K562 (cell line): Measurements from ENCODE around the gene ADK. TPM values are rescaled to one million over a fixed set of nuclear protein-coding genes. Genes with fewer than 3 reads are reported as not detected.

Source experiments
- ATAC-seq: fragments of 200-7000 bp; cut with Tn5 transposase; 3 replicates; pipeline ENCODE4 v1.9.1; 2020; ENCODE audit warnings: moderate library complexity
- BruUV-seq: library from RNA; stranded (reverse); fragments of 400-500 nt; replicated peaks from 2 replicates; lab custom pipeline; 2021; lab: Mats Ljungman, UMichigan
- CTCF ChIA-PET: fragments of 300-600 bp; formaldehyde crosslinking; extraction: SDS; loops from one replicate; lab custom pipeline; 2021; ENCODE audit warnings: low intra/inter-chr PET ratio; lab: Yijun Ruan, JAX
- POLR2A ChIA-PET: fragments of 300-600, 350-650 bp; sonication (Branson Sonifier 250); formaldehyde crosslinking; extraction: SDS; loops from one replicate; lab custom pipeline; 2021; ENCODE audit warnings: antibody characterized with exemption, inconsistent platforms; lab: Yijun Ruan, JAX
- DNase-seq, 4 experiments: peaks; one replicate each; pipeline versions ENCODE4 v3.0.0 to v3.0.0-alpha.2; 2011 to 2018; ENCODE audit warnings: low spot score in 3 of 4, mixed read lengths in 3 of 4; ENCODE audit errors: extremely low read depth in 1 of 4
- FAIRE-seq: peaks from 2 replicates; lab custom pipeline; 2011; peaks lifted over from hg19 to GRCh38; lab: Jason Lieb, UNC
- H2AFZ ChIP-seq: 2 replicates; pipeline ENCODE4 v1.6.0; 2011; ENCODE audit warnings: low read depth, low read length, control low read depth, inconsistent platforms
- H3K27ac ChIP-seq: fragments of 200-600 bp; 3 replicates; pipeline ENCODE4 v1.8.0; 2011; ENCODE audit warnings: low read depth, mild to moderate bottlenecking, control low read depth, inconsistent platforms, low read length, moderate library complexity, mixed read lengths; ENCODE audit errors: extremely low read depth
- H3K27me3 ChIP-seq, 2 experiments: fragments of 300-600 bp in 1 of 2; 2 replicates in 1 of 2; 3 replicates in 1 of 2; pipeline versions ENCODE4 v1.6.0 to v1.8.0; 2011; ENCODE audit warnings: inconsistent platforms in 2 of 2, low read length in 2 of 2, mild to moderate bottlenecking in 1 of 2, mixed read lengths in 1 of 2, moderate library complexity in 1 of 2; ENCODE audit not compliant: control insufficient read depth in 2 of 2, insufficient read depth in 2 of 2
- H3K36me3 ChIP-seq: fragments of 300-600 bp; 3 replicates; pipeline ENCODE4 v1.8.0; 2011; ENCODE audit warnings: mild to moderate bottlenecking, low read length, inconsistent platforms; ENCODE audit not compliant: control insufficient read depth, insufficient read depth
- H3K4me1 ChIP-seq, 2 experiments: fragments of 200-600 bp in 1 of 2; replicated peaks in 1 of 2; 2 replicates in 1 of 2; 3 replicates in 1 of 2; pipeline versions ENCODE4 v1.5.1 to v1.8.0; 2011; ENCODE audit warnings: inconsistent platforms in 2 of 2, low read length in 2 of 2, mild to moderate bottlenecking in 1 of 2, mixed read lengths in 1 of 2, moderate library complexity in 1 of 2; ENCODE audit not compliant: control insufficient read depth in 2 of 2, insufficient read depth in 2 of 2
- H3K4me2 ChIP-seq: 2 replicates; pipeline ENCODE4 v1.6.1; 2011; ENCODE audit warnings: low read length, control low read depth, inconsistent platforms, mixed read lengths; ENCODE audit not compliant: insufficient read depth
- H3K4me3 ChIP-seq: fragments of 200-600 bp; sonication (generic), shearing (Covaris generic); 2 replicates; pipeline ENCODE4 v1.5.1; 2016; ENCODE audit warnings: control low read depth, inconsistent platforms
- H3K79me2 ChIP-seq: fragments of 200-600 bp; 3 replicates; pipeline ENCODE4 v1.8.0; 2011; ENCODE audit warnings: low read length, inconsistent platforms; ENCODE audit not compliant: control insufficient read depth, insufficient read depth
- H3K9ac ChIP-seq, 2 experiments: 2 replicates each; pipeline versions ENCODE4 v1.6.0 to v1.6.1; 2011; ENCODE audit warnings: low read depth in 2 of 2, low read length in 2 of 2, control low read depth in 1 of 2, inconsistent platforms in 1 of 2, mild to moderate bottlenecking in 1 of 2, mixed read lengths in 1 of 2; ENCODE audit not compliant: insufficient read depth in 1 of 2
- H3K9me1 ChIP-seq: one replicate; pipeline ENCODE4 v1.6.0; 2011; ENCODE audit warnings: inconsistent platforms, mild to moderate bottlenecking, low read length, moderate library complexity; ENCODE audit not compliant: control insufficient read depth, insufficient read depth
- H3K9me3 ChIP-seq: replicated peaks from 2 replicates; pipeline ENCODE4 v1.5.1; 2011; ENCODE audit warnings: low read depth, low read length, inconsistent platforms; ENCODE audit not compliant: control insufficient read depth, insufficient read depth
- H4K20me1 ChIP-seq: replicated peaks from 2 replicates; pipeline ENCODE4 v1.6.1; 2011; ENCODE audit warnings: low read length, inconsistent platforms, mixed read lengths; ENCODE audit not compliant: control insufficient read depth, insufficient read depth
- CBFA2T3 ChIP-seq: fragments of 450-650 bp; IDR thresholded peaks from 2 replicates; pipeline ENCODE4 v1.6.1; 2017
- GATA2 ChIP-seq: sonication (generic); formaldehyde crosslinking; IDR thresholded peaks from 2 replicates; pipeline ENCODE4 v1.4.0; 2020; ENCODE audit warnings: mild to moderate bottlenecking, missing genetic modification reagents
- HDAC1 ChIP-seq, 2 experiments: fragments of 450-650 bp; IDR thresholded peaks; 2 replicates each; pipeline ENCODE4 v1.6.1; 2016 to 2017; ENCODE audit warnings: inconsistent platforms in 1 of 2, mild to moderate bottlenecking in 1 of 2, moderate library complexity in 1 of 2
- HIVEP1 ChIP-seq: fragments of 250-450 bp; sonication (Bioruptor Pico); IDR thresholded peaks from 2 replicates; pipeline ENCODE4 v1.4.0; 2020; ENCODE audit warnings: mild to moderate bottlenecking
- KDM1A ChIP-seq, 2 experiments: fragments of 450-650 bp; IDR thresholded peaks; 2 replicates each; pipeline ENCODE4 v1.6.1; 2016; ENCODE audit warnings: mild to moderate bottlenecking in 2 of 2
- NFIC ChIP-seq: fragments of 450-650 bp; IDR thresholded peaks from 2 replicates; pipeline ENCODE4 v1.6.1; 2017; ENCODE audit warnings: mild to moderate bottlenecking, inconsistent platforms
- RCOR1 ChIP-seq, 2 experiments: IDR thresholded peaks; 2 replicates each; pipeline ENCODE4 v1.6.1; 2012; ENCODE audit warnings: low read depth in 2 of 2, low read length in 2 of 2, borderline replicate concordance in 1 of 2, improper control_type of control experiment in 1 of 2
- TCF3 ChIP-seq: sonication (generic); formaldehyde crosslinking; IDR thresholded peaks from 2 replicates; pipeline ENCODE4 v1.4.0; 2020; ENCODE audit warnings: mild to moderate bottlenecking, missing genetic modification reagents
- TRIM24 ChIP-seq, 2 experiments: fragments of 450-650 bp; IDR thresholded peaks; 2 replicates each; pipeline ENCODE4 v1.6.1; 2016
- VEZF1 ChIP-seq: fragments of 200-800 bp; sonication (Bioruptor generic); IDR thresholded peaks from 2 replicates; pipeline ENCODE4 v1.6.1; 2017; ENCODE audit warnings: missing genetic modification characterization, missing compliant biosample characterization
- ZFP91 ChIP-seq: sonication (generic); formaldehyde crosslinking; IDR thresholded peaks from 2 replicates; pipeline ENCODE4 v1.8.0; 2022; ENCODE audit warnings: mild to moderate bottlenecking, missing genetic modification reagents
- ZNF184 ChIP-seq: sonication (generic); formaldehyde crosslinking; IDR thresholded peaks from 2 replicates; pipeline ENCODE4 v1.5.0; 2020; ENCODE audit warnings: missing genetic modification reagents
- WGBS: fragments of 100-300 bp; shearing (Covaris generic); methylation state at CpG from one replicate; pipeline ENCODE4 v1.1.6; 2016; ENCODE audit warnings: low coverage, mixed read lengths; ENCODE audit not compliant: insufficient coverage; ENCODE audit errors: missing lambda C conversion rate; 5-methylcytosine and 5-hydroxymethylcytosine counted together
- in situ Hi-C: fragments of 300-500 bp; cut with MboI; formaldehyde crosslinking; loops from 4 replicates; pipeline ENCODE4 v1.15.0; 2018; ENCODE audit warnings: inconsistent platforms, mixed read lengths
- intact Hi-C: fragments of 100-400 bp; cut with micrococcal nuclease; formaldehyde crosslinking; loops from 2 replicates; pipeline ENCODE4 v1.14.2; 2022
- polyA plus RNA-seq, 8 experiments: library from polyadenylated mRNA; depleted of rRNA in 4 of 8; stranded (reverse) in 5 of 8; unstranded in 3 of 8; fragments of >200 nt; fragmentation: Nextera tagmentation in 2 of 8; fragmentation: Illumina TruSeq in 1 of 8; extraction: Ambion mirVana in 2 of 8; extraction: Trizol in 1 of 8; gene quantifications; 2 replicates each; pipeline versions ENCODE4 v1.2.1 to v1.2.3, GENCODE V29; 2011 to 2014; ENCODE audit warnings: inconsistent platforms in 1 of 8, missing spikeins in 1 of 8
- total RNA-seq, 7 experiments: library from RNA; depleted of rRNA in 6 of 7; stranded (reverse); fragments of >200 nt in 6 of 7; fragmentation: Illumina TruSeq in 2 of 7; extraction: Trizol in 2 of 7; gene quantifications; 2 replicates each; pipeline versions ENCODE4 v1.2.1 to v1.2.3, GENCODE V29; 2011 to 2021; ENCODE audit warnings: low replicate concordance in 1 of 7

Gene ADK
- total and polyA plus RNA-seq, 9 of the 15 experiments (the other 6 are each of a cell fraction or from before 2014, with no cell fraction given) = 54.2 to 97.8 (median 73.6) TPM

GRCh38 chr10:74156919-74157289 is 5.9 kb downstream of the ADK start:
- peak overlapping the region in 1 of 2 experiments; percentile 56; a peak in 1 of 4 replicates for H3K9ac ChIP-seq

More at GRCh38 chr10:74156919-74157289, 5.9 kb downstream of the ADK start:
- POLR2A ChIA-PET = interaction anchor here (0.6 to 3.9 kb wide), 5 partner anchors 9 to 874 kb away, joined by 3 to 18 read pairs (median 4); no protein-coding TSS in a partner anchor
- FAIRE-seq = no peak
- Histone ChIP-seq H3K79me2 (peaks cover 58% of the 10 kb centered on the region), H4K20me1 (no peaks in the 10 kb centered on the region), H3K27ac (no peak overlapping the region), H3K4me3 (no peak overlapping the region), H3K9me1 (peaks cover 6% of the 10 kb centered on the region), H3K27me3 (no peaks in the 10 kb centered on the region), H3K9me3 (no peaks in the 10 kb centered on the region), H3K36me3 (no peaks in the 10 kb centered on the region), H3K4me1 (peaks cover 4 to 26% of the 10 kb centered on the region in 2 experiments; a peak in 4 of 5 replicates), H3K4me2 (no peak overlapping the region), H2AFZ (no peak overlapping the region)
- WGBS = 9% methylated on average over 2 of the region's 2 CpGs
- in situ Hi-C loops (no loop called here), intact Hi-C loops (no loop called here)
- CTCF ChIA-PET = no interaction called here
- no TSS peak for BruUV-seq
- TF ChIP-seq HDAC1 (IDR thresholded peaks at IDR 0.05) (peak in 1 of 2 experiments; percentile 37; a peak in 1 of 4 replicates), ZNF184 (CRISPR knock-in tag) (no peak), KDM1A (IDR thresholded peaks at IDR 0.05) (peak in 1 of 2 experiments; percentile 23; a peak in 1 of 4 replicates), NFIC (0 out of 2 replicates have a peak, but pooled peaks have one; percentile 23), TRIM24 (IDR thresholded peaks at IDR 0.05) (0 out of 4 replicates have a peak, but pooled peaks of 1 of the 2 experiments have one; percentile 22), HIVEP1 (CRISPR knock-in tag) (no peak), RCOR1 (IDR thresholded peaks at IDR 0.05; ENCODE audit: borderline replicate concordance in 1 of 2, low read depth in 2 of 2, low read length in 2 of 2) (peak in 1 of 2 experiments; percentile 40; a peak in 1 of 4 replicates), TCF3 (CRISPR knock-in tag) (peak; percentile 33; the same call in 1 of the 2 replicates), ZFP91 (CRISPR knock-in tag) (0 out of 2 replicates have a peak, but pooled peaks have one; percentile 40), CBFA2T3 (peak; percentile 65), VEZF1 (CRISPR knock-in tag) (no peak), GATA2 (CRISPR knock-in tag) (peak; percentile 53; the same call in 1 of the 2 replicates)
- ATAC-seq = peak; percentile 22
- peak; percentile 38 to 57 (median 49) for DNase-seq
